CD4-positive, alpha-beta T cell treated with Interleukin-6 for 4 hours (primary cell): ENCODE data around the gene AUTS2.
"Not testable (repeated sequence)": the region's sequence is repeated elsewhere in the genome, so short reads cannot be mapped to it uniquely, and the experiment has no call there.

Experiments used
- DNase-seq: peaks from one replicate; pipeline ENCODE4 v3.0.0-alpha.2; 2020; ENCODE audit warnings: mixed read lengths

The AUTS2 gene

GRCh38 chr7:69765879-69766278 is 167.6 kb downstream of the AUTS2 start:
- DNase-seq = no peak

- DNase-seq = no peak
Measured at GRCh38 chr7:69768986-69769595, 170.8 kb downstream of the AUTS2 start.

GRCh38 chr7:69769826-69770225 is 171.6 kb downstream of the AUTS2 start:
- no peak for DNase-seq

- no peak for DNase-seq
Measured at GRCh38 chr7:69770613-69771012, 172.3 kb downstream of the AUTS2 start.

- DNase-seq = no peak
Measured at GRCh38 chr7:69772718-69773436, 174.6 kb downstream of the AUTS2 start.

GRCh38 chr7:69773535-69774225 is 175.4 kb downstream of the AUTS2 start:
- no peak for DNase-seq

GRCh38 chr7:69775231-69775771 is 177.0 kb downstream of the AUTS2 start:
- DNase-seq = no peak

- no peak for DNase-seq
Measured at GRCh38 chr7:69776611-69777010, 178.3 kb downstream of the AUTS2 start.

GRCh38 chr7:69778138-69778537 is 179.9 kb downstream of the AUTS2 start:
- DNase-seq = no peak

- no peak for DNase-seq
Measured at GRCh38 chr7:69780379-69780778, 182.1 kb downstream of the AUTS2 start.

- DNase-seq = no peak
Measured at GRCh38 chr7:69781412-69781846, 183.2 kb downstream of the AUTS2 start.

- no peak for DNase-seq
Measured at GRCh38 chr7:69782917-69783684, 184.8 kb downstream of the AUTS2 start.

GRCh38 chr7:69786130-69786529 is 187.9 kb downstream of the AUTS2 start:
- not testable (repeated sequence) for DNase-seq

- DNase-seq = no peak
Measured at GRCh38 chr7:69786730-69787395, 188.6 kb downstream of the AUTS2 start.

- DNase-seq = no peak
Measured at GRCh38 chr7:69787736-69788431, 189.6 kb downstream of the AUTS2 start.

- no peak for DNase-seq
Measured at GRCh38 chr7:69789563-69789962, 191.3 kb downstream of the AUTS2 start.

GRCh38 chr7:69790977-69791724 is 192.9 kb downstream of the AUTS2 start:
- DNase-seq = no peak

GRCh38 chr7:69791739-69792138 is 193.5 kb downstream of the AUTS2 start:
- DNase-seq = no peak

GRCh38 chr7:69795932-69796331 is 197.7 kb downstream of the AUTS2 start:
- DNase-seq = no peak

- DNase-seq = no peak
Measured at GRCh38 chr7:69796416-69796815, 198.1 kb downstream of the AUTS2 start.
